T-helper 1 cell (primary cell): ENCODE measurements around the gene BARX2.

Source experiments
- DNase-seq, 5 donors: peaks; one replicate each; pipeline ENCODE4 v3.0.0-alpha.2; 2012 to 2020

Gene BARX2

DNA sequence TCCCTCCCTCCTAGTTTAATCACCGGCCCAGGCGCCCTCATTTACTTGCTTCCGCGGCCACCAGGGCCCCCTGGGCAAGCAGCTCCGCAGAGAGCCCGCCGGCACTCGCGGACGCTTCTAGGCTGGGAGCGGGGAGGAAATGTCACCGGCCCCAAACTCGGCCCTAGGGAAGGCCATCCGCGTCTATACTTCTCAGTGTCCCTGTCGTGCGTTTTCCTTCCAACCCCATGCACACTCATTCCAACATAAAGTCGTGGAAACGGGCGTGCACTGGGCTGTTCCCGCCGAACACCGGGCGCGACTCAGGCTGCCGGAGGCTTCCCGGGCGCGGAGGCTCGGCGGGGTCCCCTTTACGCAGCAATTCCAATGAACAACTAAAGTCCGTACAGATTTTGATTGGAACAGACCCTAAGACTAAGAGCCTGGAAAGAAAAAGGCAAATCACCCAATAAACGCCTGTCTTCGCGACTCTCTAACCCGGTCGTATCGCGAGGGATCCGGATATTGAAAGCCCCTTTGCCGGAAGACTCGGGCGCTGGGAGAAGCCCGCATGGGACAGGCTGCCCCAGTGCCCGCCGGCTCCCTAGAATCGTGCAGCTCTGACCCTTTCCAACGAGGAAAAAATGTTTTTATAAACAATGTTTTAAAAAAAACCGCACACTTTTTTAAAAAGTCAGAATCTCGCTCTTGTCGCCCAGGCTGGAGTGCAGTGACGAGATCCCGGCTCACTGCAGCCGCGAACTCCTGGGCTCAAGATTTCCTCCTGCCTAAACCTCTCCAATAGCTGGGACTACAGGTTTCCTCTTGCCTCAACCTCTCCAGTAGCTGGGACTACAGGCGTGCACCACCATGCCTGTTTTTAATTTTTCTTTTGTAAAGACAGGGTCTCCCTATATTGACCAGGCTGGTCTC lies 1.3 kb upstream of the BARX2 start:
- DNase-seq: no peak

- no peak for DNase-seq
These were observed 476 bp upstream of the BARX2 start for GRCh38 chr11:129374993-129375750.

- DNase-seq: no peak
These were observed 1.2 kb downstream of the BARX2 start for GRCh38 chr11:129376658-129377341.

DNA sequence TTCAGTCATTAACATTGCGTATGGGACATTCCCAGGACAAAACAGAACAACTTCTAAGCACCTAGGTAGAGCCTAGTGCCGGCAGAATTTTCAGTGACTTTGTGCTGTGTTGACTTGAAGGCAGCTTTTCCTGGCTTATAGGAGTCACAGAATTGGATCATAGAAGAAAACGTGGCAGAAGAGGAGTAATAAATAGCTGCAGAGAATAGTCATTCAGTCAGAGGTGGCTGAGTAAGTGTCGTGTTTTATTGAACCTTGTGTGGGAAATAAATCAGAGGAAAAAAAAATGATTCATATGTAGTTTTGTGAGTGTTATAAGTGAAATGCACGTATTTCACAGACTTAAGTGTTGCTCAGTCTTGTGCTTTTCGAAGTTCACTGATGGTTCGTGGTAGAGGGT lies 2.1 kb downstream of the BARX2 start:
- DNase-seq: no peak

DNA sequence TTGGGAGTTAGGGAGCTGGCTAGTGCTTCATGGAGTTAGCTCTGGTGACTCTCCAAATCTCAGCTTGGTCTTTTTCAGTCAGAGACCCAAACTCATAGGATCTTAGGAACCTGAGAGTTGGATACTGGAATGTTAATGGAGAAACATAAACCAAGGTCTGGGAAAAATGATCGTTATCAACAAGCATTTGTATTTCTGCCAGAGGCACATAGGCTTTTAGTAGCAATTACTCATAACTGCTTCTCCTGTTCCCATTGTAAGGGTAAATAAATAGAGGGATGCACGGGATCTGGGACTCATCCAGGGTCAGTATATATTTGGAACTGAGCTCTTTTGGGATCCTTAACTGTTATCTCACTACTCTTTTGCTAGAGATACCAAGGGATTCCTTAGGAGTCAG lies 4.8 kb downstream of the BARX2 start:
- DNase-seq: no peak

- DNase-seq: no peak
These were observed 6.9 kb downstream of the BARX2 start for GRCh38 chr11:129382583-129382982.

GRCh38 chr11:129383060-129383459 lies 7.4 kb downstream of the BARX2 start:
- no peak for DNase-seq

GRCh38 chr11:129383502-129383901 lies 7.9 kb downstream of the BARX2 start:
- no peak for DNase-seq

DNA sequence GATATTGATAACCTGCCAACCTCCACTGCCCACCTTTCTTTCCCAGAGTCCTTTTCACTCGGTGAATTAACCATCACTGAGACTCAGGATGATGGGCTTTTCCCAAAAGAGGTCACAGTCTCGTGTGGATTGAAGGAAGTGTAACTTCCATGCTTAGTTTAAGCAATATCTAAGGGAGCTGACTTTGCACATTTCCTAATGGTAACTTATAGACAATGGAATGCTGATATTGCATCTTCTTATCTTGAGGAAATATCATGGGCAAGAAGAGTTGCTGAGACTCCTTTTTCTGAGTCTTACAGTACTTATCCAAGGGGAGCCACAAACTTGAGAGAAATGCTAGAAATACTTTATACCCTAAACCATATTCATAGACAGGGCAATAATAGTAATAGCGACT lies 8.8 kb downstream of the BARX2 start:
- no peak for DNase-seq

DNA sequence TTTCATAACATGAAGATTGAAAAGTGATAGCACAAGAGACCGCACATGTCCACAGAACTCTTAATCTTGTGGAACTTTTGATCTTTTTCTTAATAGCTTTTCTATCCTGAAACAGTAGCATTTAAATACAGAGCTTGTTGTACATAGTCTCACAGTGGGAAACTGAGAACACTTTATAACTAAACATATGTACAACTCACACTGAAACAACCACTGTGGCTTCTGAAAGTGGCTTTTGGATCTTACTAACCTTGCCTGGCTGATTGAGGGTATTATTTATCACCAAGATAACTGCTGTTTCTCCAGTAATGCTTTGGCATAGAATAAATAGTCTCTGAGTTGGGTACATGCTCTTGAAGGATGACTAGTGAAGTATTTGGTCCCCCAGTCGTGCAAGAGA lies 10.2 kb downstream of the BARX2 start:
- no peak for DNase-seq

DNA sequence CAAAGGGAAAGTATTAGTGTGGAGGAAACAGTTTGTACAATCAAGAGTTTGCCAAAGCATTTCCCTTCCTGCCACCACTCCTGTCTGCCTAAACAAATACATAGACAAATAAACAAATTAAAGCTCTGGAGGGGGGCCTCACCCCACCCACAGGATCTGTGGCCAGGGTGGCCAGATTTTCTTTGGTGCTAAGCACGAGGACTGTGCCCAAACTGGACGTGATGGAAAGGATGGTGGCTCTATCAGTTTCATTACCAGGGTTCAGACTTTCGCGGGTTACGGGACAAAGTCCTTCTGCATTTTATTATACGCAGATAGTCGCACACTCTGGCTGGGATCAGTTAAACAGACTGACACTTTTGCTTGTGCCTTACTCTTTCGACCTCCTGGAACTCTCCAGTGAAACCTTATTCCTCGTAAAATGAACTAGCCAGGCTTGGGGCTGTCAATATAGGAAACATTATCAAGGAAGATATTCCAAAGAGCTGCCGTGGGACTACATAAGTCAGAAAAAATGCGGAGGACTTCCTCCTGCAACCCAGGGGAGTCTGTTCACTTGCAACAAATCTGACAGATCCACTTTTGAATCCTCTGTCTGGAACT lies 11.2 kb downstream of the BARX2 start:
- DNase-seq: no peak

GRCh38 chr11:129387434-129387833 lies 11.8 kb downstream of the BARX2 start:
- no peak for DNase-seq

- DNase-seq: no peak
These were observed 13.2 kb downstream of the BARX2 start for GRCh38 chr11:129388824-129389223.

DNA sequence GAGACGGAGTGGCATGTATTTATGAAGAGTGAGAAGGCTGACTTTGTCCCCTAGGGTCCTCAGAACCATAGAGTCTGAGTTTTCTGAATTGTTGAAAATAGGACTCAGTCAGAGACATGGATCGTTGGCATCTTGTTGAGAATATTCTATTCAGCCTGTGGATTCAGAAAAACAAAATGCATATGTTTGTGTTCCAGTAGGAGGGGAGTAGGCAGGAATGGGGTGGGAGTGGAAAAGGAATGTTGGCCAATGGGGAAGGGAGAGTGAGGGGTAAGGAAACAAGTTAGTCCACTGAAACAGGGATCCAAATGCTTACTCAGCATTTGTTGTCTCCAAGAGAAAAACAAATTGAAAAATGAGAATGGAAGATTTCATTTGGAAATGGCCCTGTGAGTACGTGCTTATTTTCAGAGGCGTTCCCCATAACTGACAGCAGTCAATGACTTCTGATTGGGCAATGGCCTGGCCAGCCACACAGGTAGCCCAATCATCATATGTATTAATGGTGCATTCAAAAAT lies 14.7 kb downstream of the BARX2 start:
- no peak for DNase-seq

DNA sequence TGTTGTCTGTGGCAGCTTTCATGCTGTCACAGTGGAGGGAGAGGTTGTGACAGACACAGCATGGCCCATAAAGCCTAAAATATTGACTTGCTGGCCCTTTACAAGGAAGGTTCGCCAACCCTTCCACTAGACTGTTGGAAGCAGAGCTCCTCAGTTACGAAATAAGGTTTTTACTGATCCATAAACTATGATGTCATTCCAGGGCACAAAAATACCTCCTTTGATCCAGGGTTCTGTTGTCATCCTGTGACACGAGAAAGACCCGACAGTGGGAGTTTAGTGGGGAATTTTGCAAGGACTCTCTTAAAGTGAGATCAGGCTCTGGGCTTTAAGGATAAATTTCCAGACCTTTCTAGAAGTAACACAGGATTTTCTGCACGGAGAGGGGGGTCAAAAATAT lies 15.7 kb downstream of the BARX2 start:
- DNase-seq: no peak

- DNase-seq: no peak
These were observed 16.2 kb downstream of the BARX2 start for GRCh38 chr11:129391821-129392220.

DNA sequence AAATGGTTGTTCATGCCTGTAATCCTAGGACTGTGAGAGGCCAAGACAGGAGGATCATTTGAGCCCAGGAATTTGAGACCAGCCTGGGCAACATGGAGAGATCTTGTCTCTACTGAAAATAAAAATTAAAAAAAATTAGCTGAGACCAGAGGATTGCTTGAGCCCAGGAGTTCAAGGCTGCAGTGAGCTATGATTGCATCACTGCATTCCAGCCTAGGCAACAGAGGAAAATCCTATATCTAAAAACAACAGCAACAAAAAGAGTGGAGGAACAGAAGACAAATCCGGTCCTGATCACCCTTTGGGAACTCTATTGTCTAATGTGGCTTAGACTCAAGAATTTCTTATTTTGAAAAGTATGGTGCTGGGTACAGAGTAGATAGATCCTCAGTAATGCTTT lies 17.3 kb downstream of the BARX2 start:
- DNase-seq: no peak

- no peak for DNase-seq
These were observed 19.1 kb downstream of the BARX2 start for GRCh38 chr11:129394709-129395108.

DNA sequence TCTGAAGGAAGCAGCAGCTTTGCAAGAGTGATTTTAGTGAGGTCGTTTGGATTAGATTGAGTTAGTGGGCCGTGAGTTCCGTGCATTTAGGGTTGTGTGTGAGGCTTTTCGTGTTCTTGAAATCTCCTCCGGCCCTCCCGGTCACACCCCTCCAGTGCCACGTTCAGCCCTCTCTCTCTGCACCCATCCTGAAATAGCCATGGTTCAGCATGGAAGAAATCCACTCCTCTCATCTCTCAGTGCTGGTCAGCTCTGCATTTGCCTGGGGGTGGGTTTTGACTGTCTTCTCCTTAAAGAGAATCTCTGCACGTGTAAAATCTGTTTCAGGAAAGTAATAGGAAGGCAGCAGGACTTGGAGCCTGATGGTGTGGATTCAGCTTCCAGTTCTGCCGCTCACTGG lies 19.8 kb downstream of the BARX2 start:
- DNase-seq: no peak

DNA sequence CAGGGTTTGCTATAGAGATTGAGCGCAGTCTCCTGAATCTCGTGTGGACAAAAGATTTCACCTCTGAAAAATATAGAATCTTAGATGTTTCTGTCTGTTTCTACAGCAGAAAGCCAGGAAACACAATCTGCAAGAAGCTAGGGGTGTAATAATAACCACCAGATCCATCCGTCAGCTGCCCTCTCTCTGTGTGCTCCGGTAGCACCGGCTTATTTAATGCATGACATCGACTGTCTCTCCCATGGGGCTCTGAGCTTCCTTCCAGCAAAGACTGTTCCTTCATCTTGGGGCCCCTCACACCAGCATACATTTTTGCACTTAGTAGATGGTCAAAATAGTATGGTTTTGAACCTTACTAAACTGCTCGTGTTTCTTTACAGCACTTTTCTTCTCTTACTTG lies 20.2 kb downstream of the BARX2 start:
- no peak for DNase-seq

DNA sequence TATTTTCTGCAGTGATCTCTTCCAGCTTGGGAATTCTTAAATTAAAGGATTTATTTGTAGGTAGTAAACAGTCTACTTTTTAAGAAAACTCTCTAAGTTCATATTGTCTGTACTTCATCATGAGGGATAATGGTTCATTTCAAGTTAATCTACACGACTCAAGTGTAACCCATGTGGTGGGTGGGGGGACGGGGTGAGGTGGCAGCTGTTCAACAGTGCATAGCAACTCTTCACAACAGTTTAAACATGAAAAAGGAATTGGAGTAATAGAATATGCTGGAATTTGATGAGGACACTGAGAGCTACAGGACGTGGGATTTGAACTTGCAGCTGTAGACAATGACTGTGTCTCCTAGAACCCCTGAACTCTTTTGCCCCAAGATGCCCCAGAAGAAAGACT lies 20.8 kb downstream of the BARX2 start:
- no peak for DNase-seq

GRCh38 chr11:129402206-129403171 lies 26.8 kb downstream of the BARX2 start:
- no peak for DNase-seq
